ENCODE results near the gene CRTC1.
"Not testable (repeated sequence)": the region's sequence is repeated elsewhere in the genome, so short reads cannot be mapped to it uniquely, and the experiment has no call there.

DNA sequence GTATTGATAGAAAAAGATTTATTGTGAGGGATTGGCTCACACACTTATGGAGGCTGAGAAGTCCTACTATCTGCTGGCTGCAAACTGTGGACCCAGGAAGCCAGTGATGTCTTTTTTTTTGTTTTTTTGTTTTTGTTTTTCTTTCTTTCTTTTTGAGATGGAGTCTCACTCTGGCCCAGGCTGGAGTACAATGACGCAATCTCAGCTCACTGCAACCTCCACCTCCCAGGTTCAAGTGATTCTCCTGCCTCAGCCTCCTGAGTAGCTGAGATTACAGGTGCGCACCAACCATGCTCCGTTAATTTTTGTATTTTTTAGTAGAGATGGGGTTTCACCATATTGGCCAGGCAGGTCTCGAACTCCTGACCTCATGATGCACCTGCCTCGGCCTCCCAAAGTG lies 128.2 kb downstream of the CRTC1 start:
- TF ChIP-seq, protein P1, sequence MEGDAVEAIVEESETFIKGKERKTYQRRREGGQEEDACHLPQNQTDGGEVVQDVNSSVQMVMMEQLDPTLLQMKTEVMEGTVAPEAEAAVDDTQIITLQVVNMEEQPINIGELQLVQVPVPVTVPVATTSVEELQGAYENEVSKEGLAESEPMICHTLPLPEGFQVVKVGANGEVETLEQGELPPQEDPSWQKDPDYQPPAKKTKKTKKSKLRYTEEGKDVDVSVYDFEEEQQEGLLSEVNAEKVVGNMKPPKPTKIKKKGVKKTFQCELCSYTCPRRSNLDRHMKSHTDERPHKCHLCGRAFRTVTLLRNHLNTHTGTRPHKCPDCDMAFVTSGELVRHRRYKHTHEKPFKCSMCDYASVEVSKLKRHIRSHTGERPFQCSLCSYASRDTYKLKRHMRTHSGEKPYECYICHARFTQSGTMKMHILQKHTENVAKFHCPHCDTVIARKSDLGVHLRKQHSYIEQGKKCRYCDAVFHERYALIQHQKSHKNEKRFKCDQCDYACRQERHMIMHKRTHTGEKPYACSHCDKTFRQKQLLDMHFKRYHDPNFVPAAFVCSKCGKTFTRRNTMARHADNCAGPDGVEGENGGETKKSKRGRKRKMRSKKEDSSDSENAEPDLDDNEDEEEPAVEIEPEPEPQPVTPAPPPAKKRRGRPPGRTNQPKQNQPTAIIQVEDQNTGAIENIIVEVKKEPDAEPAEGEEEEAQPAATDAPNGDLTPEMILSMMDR (conservative IDR thresholded peaks at IDR 0.05 in 1 of 2, IDR thresholded peaks at IDR 0.05 in 1 of 2; ENCODE audit: extremely low read depth in 1 of 2, insufficient read depth in 1 of 2, low read depth in 1 of 2, low read length in 2 of 2) = not testable (repeated sequence)
- not testable (repeated sequence) for TF ChIP-seq EZH2 (IDR thresholded peaks at IDR 0.05; ENCODE audit: borderline replicate concordance, low read length)

All from mammary epithelial cell (primary cell).